PC-3 (cell line): ENCODE results near the gene AUTS2.

Source experiments
- CTCF ChIP-seq: fragments of 300-600 bp; sonication (generic); conservative IDR thresholded peaks from 2 replicates; pipeline ENCODE4 v1.5.1; 2017; ENCODE audit warnings: antibody characterized with exemption, low read depth, mild to moderate bottlenecking, low read length
- EZH2 ChIP-seq: fragments of 300-600 bp; sonication (generic); IDR thresholded peaks from one replicate; pipeline ENCODE4 v1.6.1; 2017; ENCODE audit warnings: antibody characterized with exemption, mild to moderate bottlenecking, low read length; ENCODE audit not compliant: unreplicated experiment
- EZH2phosphoT487 ChIP-seq: fragments of 300-600 bp; sonication (generic); IDR thresholded peaks from 2 replicates; pipeline ENCODE4 v1.6.1; 2018; ENCODE audit warnings: mild to moderate bottlenecking, antibody characterized with exemption, low read length, borderline replicate concordance

GRCh38 chr7:70393956-70394355, 795.7 kb downstream of the AUTS2 start:
- TF ChIP-seq EZH2, result no peak
- TF ChIP-seq CTCF, result no peak
- no peak for TF ChIP-seq EZH2phosphoT487
